ENCODE data around the gene GCAT.

DNA sequence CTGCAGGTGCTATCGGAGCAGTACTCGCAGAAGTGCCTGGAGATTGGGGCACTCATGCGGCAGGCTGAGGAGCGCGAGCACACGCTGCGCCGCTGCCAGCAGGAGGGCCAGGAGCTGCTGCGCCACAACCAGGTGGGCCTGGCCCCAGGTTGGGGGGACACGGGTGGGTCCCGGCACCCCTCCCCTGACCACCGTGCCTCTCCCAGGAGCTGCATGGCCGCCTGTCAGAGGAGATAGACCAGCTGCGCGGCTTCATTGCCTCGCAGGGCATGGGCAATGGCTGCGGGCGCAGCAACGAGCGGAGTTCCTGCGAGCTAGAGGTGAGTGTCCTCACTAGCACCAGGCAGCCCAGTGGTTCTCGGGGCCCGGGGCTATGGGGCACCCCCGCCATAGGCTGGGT lies 38.7 kb upstream of the GCAT start:
- TF ChIP-seq, protein P1, sequence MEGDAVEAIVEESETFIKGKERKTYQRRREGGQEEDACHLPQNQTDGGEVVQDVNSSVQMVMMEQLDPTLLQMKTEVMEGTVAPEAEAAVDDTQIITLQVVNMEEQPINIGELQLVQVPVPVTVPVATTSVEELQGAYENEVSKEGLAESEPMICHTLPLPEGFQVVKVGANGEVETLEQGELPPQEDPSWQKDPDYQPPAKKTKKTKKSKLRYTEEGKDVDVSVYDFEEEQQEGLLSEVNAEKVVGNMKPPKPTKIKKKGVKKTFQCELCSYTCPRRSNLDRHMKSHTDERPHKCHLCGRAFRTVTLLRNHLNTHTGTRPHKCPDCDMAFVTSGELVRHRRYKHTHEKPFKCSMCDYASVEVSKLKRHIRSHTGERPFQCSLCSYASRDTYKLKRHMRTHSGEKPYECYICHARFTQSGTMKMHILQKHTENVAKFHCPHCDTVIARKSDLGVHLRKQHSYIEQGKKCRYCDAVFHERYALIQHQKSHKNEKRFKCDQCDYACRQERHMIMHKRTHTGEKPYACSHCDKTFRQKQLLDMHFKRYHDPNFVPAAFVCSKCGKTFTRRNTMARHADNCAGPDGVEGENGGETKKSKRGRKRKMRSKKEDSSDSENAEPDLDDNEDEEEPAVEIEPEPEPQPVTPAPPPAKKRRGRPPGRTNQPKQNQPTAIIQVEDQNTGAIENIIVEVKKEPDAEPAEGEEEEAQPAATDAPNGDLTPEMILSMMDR (IDR thresholded peaks at IDR 0.05; ENCODE audit: insufficient read depth, low read length, poor library complexity, severe bottlenecking) = no peak
- TF ChIP-seq EZH2phosphoT487 (conservative IDR thresholded peaks at IDR 0.05; ENCODE audit: low read length) = no peak
